SK-N-MC (cell line): ENCODE results near the gene CD24.
"Not testable (repeated sequence)": the region's sequence is repeated elsewhere in the genome, so short reads cannot be mapped to it uniquely, and the experiment has no call there.

Experiments used
- EZH2 ChIP-seq: fragments of 200-600 bp; sonication (generic); IDR thresholded peaks from one replicate; pipeline ENCODE4 v1.6.1; 2017; ENCODE audit warnings: antibody characterized with exemption
- FOXP2 ChIP-seq: optimal IDR thresholded peaks from 2 replicates; pipeline ENCODE3; 2011; ENCODE audit warnings: mild to moderate bottlenecking, moderate library complexity; ENCODE audit not compliant: insufficient read depth; ENCODE audit errors: extremely low read length, control extremely low read depth
- POLR2AphosphoS5 ChIP-seq: IDR thresholded peaks from 2 replicates; pipeline ENCODE4 v1.6.1; 2012; ENCODE audit warnings: mild to moderate bottlenecking, low read depth, low read length, borderline replicate concordance

GRCh38 chr6:107019628-107020027, 45.1 kb upstream of the CD24 start:
- not testable (repeated sequence) for TF ChIP-seq POLR2AphosphoS5, EZH2, FOXP2
